HepG2 (cell line): ENCODE measurements around the gene ECHDC1. TPM values are rescaled to one million over a fixed set of nuclear protein-coding genes. Genes with fewer than 3 reads are reported as not detected.

Source experiments
- ATAC-seq: fragments of 200-7000 bp; cut with Tn5 transposase; 3 replicates; pipeline ENCODE4 v1.9.1; 2020; ENCODE audit warnings: mild to moderate bottlenecking, moderate library complexity
- BruUV-seq: library from RNA; stranded (reverse); fragments of 400-500 nt; replicated peaks from 2 replicates; lab custom pipeline; 2021; lab: Mats Ljungman, UMichigan
- CTCF ChIA-PET: fragments of 300-600 bp; formaldehyde crosslinking; extraction: SDS; loops from one replicate; lab custom pipeline; 2021; ENCODE audit warnings: low total read pairs, inconsistent platforms, low intra/inter-chr PET ratio; lab: Yijun Ruan, JAX
- POLR2A ChIA-PET: fragments of 350-600 bp; sonication (Branson Sonifier 250); formaldehyde crosslinking; loops from one replicate; lab custom pipeline; 2020; ENCODE audit warnings: antibody characterized with exemption, inconsistent platforms; lab: Yijun Ruan, JAX
- DNase-seq: peaks from one replicate; pipeline ENCODE4 v3.0.0-alpha.2; 2015; ENCODE audit warnings: low spot score
- FAIRE-seq: peaks from 3 replicates; lab custom pipeline; 2011; peaks lifted over from hg19 to GRCh38; lab: Jason Lieb, UNC
- H2AFZ ChIP-seq: one replicate; pipeline ENCODE4 v1.6.1; 2011; ENCODE audit warnings: low read length, inconsistent platforms
- H3K27ac ChIP-seq: fragments of 300-600 bp; 3 replicates; pipeline ENCODE4 v1.8.0; 2011; ENCODE audit warnings: mixed run types, mild to moderate bottlenecking, mixed read lengths, low read length, inconsistent platforms; ENCODE audit not compliant: insufficient read depth; ENCODE audit errors: extremely low read length
- H3K27me3 ChIP-seq, 2 experiments: fragments of 200-600 bp in 1 of 2; 2 replicates in 1 of 2; 3 replicates in 1 of 2; pipeline versions ENCODE4 v1.6.0 to v1.8.0; 2011; ENCODE audit warnings: low read length in 2 of 2, mild to moderate bottlenecking in 2 of 2, moderate library complexity in 2 of 2, inconsistent platforms in 1 of 2; ENCODE audit not compliant: insufficient read depth in 2 of 2, control insufficient read depth in 1 of 2
- H3K36me3 ChIP-seq, 2 experiments: fragments of 200-600 bp in 1 of 2; replicated peaks in 1 of 2; 2 replicates in 1 of 2; 3 replicates in 1 of 2; pipeline versions ENCODE4 v1.5.1 to v1.8.0; 2011; ENCODE audit warnings: low read length in 2 of 2, inconsistent platforms in 1 of 2; ENCODE audit not compliant: insufficient read depth in 2 of 2, control insufficient read depth in 1 of 2
- H3K4me1 ChIP-seq: 2 replicates; pipeline ENCODE4 v1.5.1; 2012; ENCODE audit warnings: low read length, inconsistent platforms; ENCODE audit not compliant: insufficient read depth
- H3K4me2 ChIP-seq: 2 replicates; pipeline ENCODE4 v1.6.0; 2011; ENCODE audit warnings: low read depth, low read length, inconsistent platforms
- H3K4me3 ChIP-seq, 3 experiments: fragments of 200-600 bp in 1 of 3; sonication (generic), shearing (Covaris generic) in 1 of 3; replicated peaks in 1 of 3; 2 replicates each; pipeline ENCODE4 v1.5.1; 2011 to 2016; ENCODE audit warnings: low read length in 3 of 3, inconsistent platforms in 2 of 3, low read depth in 2 of 3, mild to moderate bottlenecking in 2 of 3, control low read depth in 1 of 3, mixed read lengths in 1 of 3; ENCODE audit not compliant: insufficient read depth in 1 of 3
- H3K79me2 ChIP-seq: one replicate; pipeline ENCODE4 v1.6.1; 2011; ENCODE audit warnings: low read length, inconsistent platforms; ENCODE audit not compliant: insufficient read depth
- H3K9ac ChIP-seq: 2 replicates; pipeline ENCODE4 v1.6.0; 2011; ENCODE audit warnings: mild to moderate bottlenecking, low read depth, low read length, inconsistent platforms; ENCODE audit not compliant: insufficient read depth
- H3K9me3 ChIP-seq: 2 replicates; pipeline ENCODE4 v1.5.1; 2012; ENCODE audit warnings: mild to moderate bottlenecking, low read length
- H4K20me1 ChIP-seq: 2 replicates; pipeline ENCODE4 v1.6.0; 2011; ENCODE audit warnings: inconsistent platforms, mild to moderate bottlenecking, low read length, moderate library complexity; ENCODE audit not compliant: insufficient read depth
- AGO1 ChIP-seq: fragments of 200-400 bp; formaldehyde crosslinking; IDR thresholded peaks from 2 replicates; pipeline ENCODE4 v1.6.1; 2017; ENCODE audit warnings: mild to moderate bottlenecking, low read depth, low read length, moderate library complexity; ENCODE audit not compliant: poor library complexity, severe bottlenecking
- GABPB1 ChIP-seq: IDR thresholded peaks from 2 replicates; pipeline ENCODE4 v1.6.1; 2016; ENCODE audit warnings: mild to moderate bottlenecking, missing genetic modification reagents, moderate library complexity, missing compliant biosample characterization
- ZBTB3 ChIP-seq: sonication (generic); formaldehyde crosslinking; IDR thresholded peaks from 2 replicates; pipeline ENCODE4 v1.4.0; 2020; ENCODE audit warnings: low read depth, mild to moderate bottlenecking, moderate library complexity, missing genetic modification reagents, borderline replicate concordance
- ZFP82 ChIP-seq: sonication (generic); formaldehyde crosslinking; IDR thresholded peaks from 2 replicates; pipeline ENCODE4 v1.5.1; 2020; ENCODE audit warnings: mild to moderate bottlenecking, missing genetic modification reagents, borderline replicate concordance
- ZSCAN20 ChIP-seq: sonication (generic); formaldehyde crosslinking; IDR thresholded peaks from 2 replicates; pipeline ENCODE4 v1.4.0; 2020; ENCODE audit warnings: missing genetic modification reagents, mild to moderate bottlenecking, borderline replicate concordance
- WGBS: methylation state at CpG from one replicate; pipeline ENCODE4 v1.1.6; 2017; ENCODE audit warnings: low lambda C conversion rate; 5-methylcytosine and 5-hydroxymethylcytosine counted together
- in situ Hi-C: cut with HindIII; loops from 2 replicates; pipeline ENCODE4 v1.10.0; 2017; ENCODE audit warnings: low pct_unique_long_range_greater_than_20kb; ENCODE audit not compliant: extremely low pct_ligation_motif_present
- intact Hi-C: fragments of 100-400 bp; cut with micrococcal nuclease; formaldehyde crosslinking; loops from one replicate; pipeline ENCODE4 v1.10.0; 2022; ENCODE audit not compliant: unreplicated experiment
- polyA plus RNA-seq, 8 experiments: library from polyadenylated mRNA; depleted of rRNA in 3 of 8; stranded (reverse) in 7 of 8; unstranded in 1 of 8; fragments of >200 nt; fragmentation: Illumina TruSeq in 4 of 8; extraction: Trizol in 4 of 8; gene quantifications; 2 replicates each; pipeline versions ENCODE4 v1.2.1 to v1.2.3, GENCODE V29; 2011 to 2016; ENCODE audit warnings: low read depth in 4 of 8, missing spikeins in 1 of 8, mixed read lengths in 1 of 8; ENCODE audit not compliant: insufficient read depth in 1 of 8
- total RNA-seq, 5 experiments: library from RNA; depleted of rRNA; stranded (reverse); fragments of >200 nt; fragmentation: Illumina TruSeq; extraction: Trizol; gene quantifications; 2 replicates each; pipeline ENCODE4 v1.2.3, GENCODE V29; 2016; ENCODE audit warnings: low read depth in 1 of 5
- TF ChIP-seq, protein P1 (sequence below): sonication (generic); formaldehyde crosslinking; IDR thresholded peaks from 2 replicates; pipeline ENCODE4 v1.9.0; 2021; ENCODE audit warnings: missing genetic modification reagents, borderline replicate concordance

Gene ECHDC1
- total and polyA plus RNA-seq, 2 of the 13 experiments (the other 11 are each of a cell fraction or from before 2014, with no cell fraction given) = 32.8 to 98.1 TPM

DNA sequence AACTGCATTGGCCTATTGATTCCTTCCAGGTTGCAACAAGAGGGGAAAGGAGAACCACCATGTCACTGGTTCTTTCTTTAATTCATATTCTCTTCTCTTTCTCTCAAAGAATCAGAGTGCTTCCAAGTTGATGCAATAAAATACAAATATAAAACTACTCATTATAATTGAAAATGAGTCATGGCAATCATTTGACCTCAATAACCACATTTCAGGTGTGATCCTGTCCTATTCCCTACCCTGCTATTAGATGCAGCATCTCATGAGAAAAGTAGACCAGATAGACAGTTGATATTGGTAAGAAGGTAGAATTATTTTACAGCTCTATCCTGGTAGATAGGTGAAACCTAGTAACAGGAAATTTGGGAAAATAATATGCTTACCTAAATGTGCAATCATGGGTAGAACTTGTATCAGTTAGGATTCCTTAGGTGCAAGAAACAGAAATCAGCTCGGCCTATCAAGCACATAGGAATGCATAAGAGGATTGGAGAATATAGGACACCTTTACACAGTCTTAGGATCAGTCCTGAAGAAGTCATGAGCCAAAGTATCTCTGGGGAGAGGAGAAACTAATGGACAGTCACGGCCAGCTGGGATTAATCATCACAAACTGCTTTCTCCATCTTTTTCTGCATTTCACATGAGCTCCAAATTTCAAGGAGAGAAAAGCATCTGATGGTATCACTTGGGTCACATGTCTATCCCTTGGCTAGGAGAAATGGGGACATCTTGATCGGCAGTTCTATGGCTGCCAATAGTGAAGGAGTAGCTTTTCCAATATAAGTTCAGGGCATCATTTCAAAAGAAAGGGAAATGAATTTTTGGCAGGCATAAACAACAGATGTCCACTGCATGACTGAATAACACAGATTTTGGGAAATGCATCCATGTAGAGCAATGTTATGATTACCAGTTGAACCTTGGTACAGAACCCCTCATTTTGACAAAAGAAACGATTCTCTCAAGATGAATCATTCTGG lies 96.0 kb downstream of the ECHDC1 start:
- in situ Hi-C loops (no loop called here), intact Hi-C loops (no loop called here)
- Histone ChIP-seq H3K4me3 (no peak overlapping the region), H3K9me3 (no peaks in the 10 kb centered on the region), H3K79me2 (no peaks in the 10 kb centered on the region), H3K36me3 (no peaks in the 10 kb centered on the region), H3K27ac (no peak overlapping the region), H3K4me1 (no peaks in the 10 kb centered on the region), H4K20me1 (no peaks in the 10 kb centered on the region), H3K9ac (no peak overlapping the region), H2AFZ (no peak overlapping the region)
- BruUV-seq = no TSS peak
- ChIA-PET CTCF (no interaction called here), POLR2A (no interaction called here)
- WGBS = under 1% methylated on average over 4 of the region's 4 CpGs
- DNase-seq (no peak), FAIRE-seq (no peak), ATAC-seq (no peak)
- TF ChIP-seq ZBTB3 (CRISPR knock-in tag) (no peak), ZFP82 (CRISPR knock-in tag) (no peak), GABPB1 (CRISPR knock-in tag) (no peak), ZSCAN20 (no peak), AGO1 (no peak)
- TF ChIP-seq, protein P1, sequence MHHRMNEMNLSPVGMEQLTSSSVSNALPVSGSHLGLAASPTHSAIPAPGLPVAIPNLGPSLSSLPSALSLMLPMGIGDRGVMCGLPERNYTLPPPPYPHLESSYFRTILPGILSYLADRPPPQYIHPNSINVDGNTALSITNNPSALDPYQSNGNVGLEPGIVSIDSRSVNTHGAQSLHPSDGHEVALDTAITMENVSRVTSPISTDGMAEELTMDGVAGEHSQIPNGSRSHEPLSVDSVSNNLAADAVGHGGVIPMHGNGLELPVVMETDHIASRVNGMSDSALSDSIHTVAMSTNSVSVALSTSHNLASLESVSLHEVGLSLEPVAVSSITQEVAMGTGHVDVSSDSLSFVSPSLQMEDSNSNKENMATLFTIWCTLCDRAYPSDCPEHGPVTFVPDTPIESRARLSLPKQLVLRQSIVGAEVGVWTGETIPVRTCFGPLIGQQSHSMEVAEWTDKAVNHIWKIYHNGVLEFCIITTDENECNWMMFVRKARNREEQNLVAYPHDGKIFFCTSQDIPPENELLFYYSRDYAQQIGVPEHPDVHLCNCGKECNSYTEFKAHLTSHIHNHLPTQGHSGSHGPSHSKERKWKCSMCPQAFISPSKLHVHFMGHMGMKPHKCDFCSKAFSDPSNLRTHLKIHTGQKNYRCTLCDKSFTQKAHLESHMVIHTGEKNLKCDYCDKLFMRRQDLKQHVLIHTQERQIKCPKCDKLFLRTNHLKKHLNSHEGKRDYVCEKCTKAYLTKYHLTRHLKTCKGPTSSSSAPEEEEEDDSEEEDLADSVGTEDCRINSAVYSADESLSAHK (CRISPR knock-in tag) = no peak
- TF ChIP-seq, all 625 proteins: peak for 0
- no peak overlapping the region for H3K4me2 ChIP-seq
- no peaks in the 10 kb centered on the region for H3K27me3 ChIP-seq
